Naive thymus-derived CD4-positive, alpha-beta T cell (primary cell): ENCODE results near the gene DNAJC11. TPM values are rescaled to one million over a fixed set of nuclear protein-coding genes. Genes with fewer than 3 reads are reported as not detected.
A peak's percentile ranks its signal among the peaks of the same experiment; 100 is the strongest.

Source experiments
- ATAC-seq: fragments of 150-1000 bp; cut with Tn5 transposase; 2 replicates; pipeline ENCODE4 v1.10.0; 2021; ENCODE audit warnings: mild to moderate bottlenecking, moderate library complexity
- CTCF ChIA-PET: fragments of 350-600 bp; sonication (Branson Sonifier 250); formaldehyde crosslinking; loops from one replicate; lab custom pipeline; 2021; ENCODE audit warnings: antibody characterized with exemption; lab: Charles Lee
- POLR2A ChIA-PET: fragments of 350-600 bp; sonication (Branson Sonifier 250); formaldehyde crosslinking; loops from one replicate; lab custom pipeline; 2021; ENCODE audit warnings: antibody characterized with exemption, inconsistent platforms; lab: Charles Lee
- DNase-seq, 9 donors: peaks; one replicate each; pipeline versions ENCODE4 v3.0.0 to v3.0.0-alpha.2; 2020 to 2022; ENCODE audit warnings: mixed read lengths in 1 of 9
- H3K27ac ChIP-seq: one replicate; pipeline ENCODE4 v1.7.0; 2013; ENCODE audit warnings: mild to moderate bottlenecking, low read depth, low read length, moderate library complexity
- H3K27me3 ChIP-seq, 2 donors: one replicate each; pipeline ENCODE4 v1.7.0; 2013; ENCODE audit warnings: low read length in 2 of 2, mild to moderate bottlenecking in 2 of 2, moderate library complexity in 2 of 2; ENCODE audit not compliant: control insufficient read depth in 2 of 2, insufficient read depth in 2 of 2
- H3K36me3 ChIP-seq, 3 experiments: 1 replicate in 2 of 3; 2 replicates in 1 of 3; pipeline ENCODE4 v1.7.0; 2013; ENCODE audit warnings: low read length in 3 of 3, mild to moderate bottlenecking in 3 of 3, moderate library complexity in 1 of 3; ENCODE audit not compliant: insufficient read depth in 3 of 3, control insufficient read depth in 2 of 3
- H3K4me1 ChIP-seq, 2 donors: one replicate each; pipeline ENCODE4 v1.7.0; 2013; ENCODE audit warnings: low read length in 2 of 2, mild to moderate bottlenecking in 2 of 2, moderate library complexity in 1 of 2; ENCODE audit not compliant: control insufficient read depth in 2 of 2, insufficient read depth in 2 of 2
- H3K4me3 ChIP-seq: 2 replicates; pipeline ENCODE4 v1.7.0; 2013; ENCODE audit warnings: mild to moderate bottlenecking, low read length
- H3K9me3 ChIP-seq, 3 experiments: 1 replicate in 2 of 3; 2 replicates in 1 of 3; pipeline ENCODE4 v1.7.0; 2013; ENCODE audit warnings: low read length in 3 of 3; ENCODE audit not compliant: control insufficient read depth in 2 of 3
- H3K27ac Mint-ChIP-seq, 9 donors: one replicate each; pipeline ENCODE4 v1.8.0; 2020 to 2022; ENCODE audit warnings: mixed read lengths in 9 of 9, mild to moderate bottlenecking in 8 of 9, moderate library complexity in 5 of 9, inconsistent platforms in 2 of 9
- H3K27me3 Mint-ChIP-seq, 5 donors: one replicate each; pipeline ENCODE4 v1.8.0; 2021 to 2022; ENCODE audit warnings: mixed read lengths in 5 of 5, mild to moderate bottlenecking in 1 of 5
- H3K36me3 Mint-ChIP-seq, 5 donors: one replicate each; pipeline ENCODE4 v1.8.0; 2020 to 2022; ENCODE audit warnings: mixed read lengths in 5 of 5, mild to moderate bottlenecking in 3 of 5, inconsistent platforms in 1 of 5
- H3K4me1 Mint-ChIP-seq, 7 donors: one replicate each; pipeline ENCODE4 v1.8.0; 2020 to 2022; ENCODE audit warnings: mixed read lengths in 7 of 7, mild to moderate bottlenecking in 3 of 7, inconsistent platforms in 1 of 7
- H3K4me3 Mint-ChIP-seq, 10 donors: one replicate each; pipeline ENCODE4 v1.8.0; 2020 to 2022; ENCODE audit warnings: mild to moderate bottlenecking in 10 of 10, mixed read lengths in 10 of 10, moderate library complexity in 6 of 10, inconsistent platforms in 2 of 10
- H3K9me3 Mint-ChIP-seq, 11 donors: one replicate each; pipeline ENCODE4 v1.8.0; 2020 to 2022; ENCODE audit warnings: mixed read lengths in 11 of 11, mild to moderate bottlenecking in 4 of 11, inconsistent platforms in 1 of 11, moderate library complexity in 1 of 11
- intact Hi-C, 2 donors: fragments of 100-400 bp; cut with micrococcal nuclease; formaldehyde crosslinking; loops; one replicate each; pipeline ENCODE4 v1.15.1; 2023
- polyA plus RNA-seq, 2 donors: library from polyadenylated mRNA; unstranded; fragments of 300-500 nt; fragmentation: Illumina TruSeq; gene quantifications; one replicate each; pipeline ENCODE4 v1.2.3, GENCODE V29; 2021
- total RNA-seq, 6 experiments: library from RNA in 5 of 6; stranded (reverse) in 5 of 6; gene quantifications; 1 replicate in 5 of 6; 2 replicates in 1 of 6; pipeline ENCODE4 v1.2.3 and lab custom pipeline; 2021 to 2026

Gene DNAJC11
- total and polyA plus RNA-seq, 7 experiments from 2014 or later, result 19.2 to 49.7 (median 42.9) TPM

DNA sequence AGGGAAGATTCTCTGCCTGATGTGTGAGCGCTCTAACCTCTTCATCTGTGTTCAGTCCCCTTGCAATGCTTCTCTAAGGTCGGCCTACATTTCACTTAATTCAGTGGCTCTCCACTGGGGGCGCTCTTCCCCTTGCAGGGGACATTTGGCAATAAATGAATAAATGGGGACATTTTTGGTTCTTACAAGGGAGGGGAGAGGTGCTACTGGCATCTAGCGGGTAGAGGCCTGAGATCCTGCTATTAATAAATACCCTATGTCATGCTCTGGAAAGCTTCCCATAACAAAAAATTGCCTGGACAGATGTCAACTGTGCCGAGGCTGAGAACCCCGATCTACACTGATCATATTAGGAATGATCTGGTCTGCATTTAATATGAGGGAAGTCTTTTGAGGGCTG is 25.9 kb upstream of the DNAJC11 start:
- ChIA-PET POLR2A (no interaction called here), CTCF (no interaction called here)
- no peak overlapping the region for H3K4me3 ChIP-seq
- intact Hi-C loops, result loop anchor here in 1 of 2 donors (1.0 to 10.0 kb wide), 2 partner anchors 163 to 917 kb away; no protein-coding TSS in a partner anchor
- no peaks in the 10 kb centered on the region for H3K4me1 ChIP-seq
- no peak overlapping the region for H3K4me3 Mint-ChIP-seq
- H3K36me3 Mint-ChIP-seq, result no peaks in the 10 kb centered on the region
- no peak overlapping the region for H3K27ac ChIP-seq
- no peaks in the 10 kb centered on the region for H3K36me3 ChIP-seq
- H3K27me3 Mint-ChIP-seq, result peaks cover 6 to 10% (median 6%) of the 10 kb centered on the region in 5 donors
- no peaks in the 10 kb centered on the region for H3K4me1 Mint-ChIP-seq
- no peaks in the 10 kb centered on the region for H3K27me3 ChIP-seq
- peak overlapping the region in 1 of 9 donors; percentile 25 for H3K27ac Mint-ChIP-seq
- no peaks in the 10 kb centered on the region for H3K9me3 ChIP-seq
- peak in 7 of 9 donors; percentile 36 to 60 (median 51) for DNase-seq
- no peaks in the 10 kb centered on the region for H3K9me3 Mint-ChIP-seq
- ATAC-seq, result peak; percentile 74

DNA sequence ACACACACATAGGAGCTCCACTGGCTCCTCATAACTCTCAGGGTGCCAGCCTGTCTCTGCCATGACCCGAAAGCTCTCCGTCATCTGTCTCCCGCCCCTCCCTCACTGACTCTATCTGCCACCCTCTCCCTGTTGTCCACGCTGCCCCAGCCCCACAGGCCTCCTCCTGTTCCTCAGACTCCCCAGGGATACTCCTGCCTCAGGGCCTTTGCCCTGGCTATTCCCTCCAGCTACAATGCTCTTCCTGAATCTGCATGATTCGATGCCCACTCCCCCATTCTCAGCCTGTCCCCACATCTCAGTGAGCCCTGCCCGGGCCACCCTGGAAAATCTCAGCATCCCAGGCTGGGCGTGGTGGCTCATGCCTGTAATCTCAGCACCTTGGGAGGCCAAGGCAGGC is 24.6 kb upstream of the DNAJC11 start:
- intact Hi-C loops, result loop anchor here in 1 of 2 donors (10.0 kb wide), 1 partner anchor 919 kb away; no protein-coding TSS in a partner anchor
- no peaks in the 10 kb centered on the region for H3K9me3 ChIP-seq
- H3K36me3 ChIP-seq, result no peaks in the 10 kb centered on the region
- Mint-ChIP-seq H3K36me3 (no peaks in the 10 kb centered on the region), H3K27ac (no peak overlapping the region), H3K9me3 (no peaks in the 10 kb centered on the region), H3K27me3 (peaks cover 4 to 10% (median 6%) of the 10 kb centered on the region in 5 donors), H3K4me1 (no peaks in the 10 kb centered on the region), H3K4me3 (no peak overlapping the region)
- no peaks in the 10 kb centered on the region for H3K27me3 ChIP-seq
- no peak for ATAC-seq
- H3K4me1 ChIP-seq, result no peaks in the 10 kb centered on the region
- no peak overlapping the region for H3K27ac ChIP-seq
- DNase-seq, result no peak
- POLR2A ChIA-PET, result no interaction called here
- CTCF ChIA-PET, result no interaction called here
- H3K4me3 ChIP-seq, result no peak overlapping the region

DNA sequence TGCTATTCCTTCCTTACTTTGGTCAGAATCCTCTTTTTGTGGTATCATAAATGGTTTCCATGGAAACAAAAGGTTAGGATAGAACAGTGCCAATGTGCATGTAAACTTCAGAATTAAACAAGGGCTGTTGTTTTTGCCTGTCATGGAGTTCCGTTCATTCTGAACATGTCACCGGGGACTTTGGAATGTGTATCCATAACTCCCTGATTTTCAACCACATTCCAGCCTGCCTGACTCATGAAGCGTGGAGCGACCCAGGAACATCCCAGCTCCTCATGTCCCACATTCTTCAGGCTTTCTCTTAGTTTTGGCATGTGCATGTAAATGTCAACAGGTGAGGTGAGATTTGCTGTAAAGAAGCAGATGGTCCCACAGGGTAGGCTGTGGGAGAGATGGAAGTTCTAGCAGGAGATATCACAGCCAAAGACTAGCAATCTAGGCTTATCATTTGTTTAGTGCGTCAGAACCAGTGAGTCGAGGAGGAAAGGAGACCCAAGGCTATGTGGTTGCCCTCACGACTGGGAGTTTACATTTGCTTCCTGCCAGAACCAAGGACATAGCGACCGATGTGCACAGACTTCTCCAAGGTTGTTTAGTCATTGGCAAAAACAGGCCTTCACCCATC is 23.0 kb upstream of the DNAJC11 start:
- no peaks in the 10 kb centered on the region for H3K36me3 ChIP-seq
- Mint-ChIP-seq H3K36me3 (no peaks in the 10 kb centered on the region), H3K4me3 (no peak overlapping the region), H3K9me3 (no peaks in the 10 kb centered on the region), H3K27ac (no peak overlapping the region), H3K4me1 (no peaks in the 10 kb centered on the region), H3K27me3 (peaks cover 0 to 6% (median 6%) of the 10 kb centered on the region in 5 donors)
- no peak overlapping the region for H3K4me3 ChIP-seq
- no peaks in the 10 kb centered on the region for H3K4me1 ChIP-seq
- no peak overlapping the region for H3K27ac ChIP-seq
- no peaks in the 10 kb centered on the region for H3K27me3 ChIP-seq
- intact Hi-C loops, result loop anchor here in 1 of 2 donors (10.0 kb wide), 1 partner anchor 920 kb away; no protein-coding TSS in a partner anchor
- H3K9me3 ChIP-seq, result no peaks in the 10 kb centered on the region
- no peak for ATAC-seq
- ChIA-PET CTCF (no interaction called here), POLR2A (no interaction called here)
- no peak for DNase-seq

DNA sequence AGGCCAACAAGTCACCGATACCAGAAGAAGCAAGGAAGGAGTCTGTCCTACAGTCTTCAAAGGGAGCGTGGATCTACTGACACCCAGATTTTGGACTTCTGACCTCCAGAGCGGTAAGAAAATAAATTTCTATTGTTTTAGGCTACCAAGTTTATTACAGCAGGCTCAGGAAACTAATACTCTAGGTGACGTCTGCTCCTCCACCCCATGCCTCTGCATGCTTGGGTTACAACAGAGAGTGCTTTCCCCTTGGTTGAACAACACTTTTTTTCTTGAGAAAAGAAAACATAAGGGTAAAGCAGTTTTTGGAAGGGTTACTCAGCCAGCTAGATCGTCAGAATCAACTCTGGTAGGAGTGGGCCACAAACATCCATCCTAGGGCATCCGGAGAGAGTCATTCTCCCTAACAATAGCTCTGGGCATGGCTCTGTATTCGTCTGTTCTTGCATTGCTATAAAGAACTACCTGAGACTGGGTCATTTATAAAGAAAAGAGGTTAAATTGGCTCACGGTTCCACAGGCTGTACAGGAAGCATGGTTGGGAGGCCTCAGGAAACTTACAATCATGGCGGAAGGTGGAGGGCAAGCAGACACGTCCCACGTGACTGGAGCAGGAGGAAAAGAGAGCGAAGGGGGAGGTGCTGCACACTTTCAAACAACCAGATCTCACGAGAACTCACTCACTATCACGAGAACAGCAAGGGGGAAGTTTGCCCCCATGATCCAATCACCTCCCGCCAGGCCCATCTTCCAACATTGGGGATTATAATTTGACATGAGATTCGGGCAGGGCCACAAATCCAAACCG is 22.2 kb upstream of the DNAJC11 start:
- Mint-ChIP-seq H3K27me3 (peaks cover 0 to 11% (median 6%) of the 10 kb centered on the region in 5 donors), H3K4me1 (no peaks in the 10 kb centered on the region), H3K27ac (no peak overlapping the region), H3K36me3 (no peaks in the 10 kb centered on the region), H3K9me3 (no peaks in the 10 kb centered on the region), H3K4me3 (no peak overlapping the region)
- no peaks in the 10 kb centered on the region for H3K27me3 ChIP-seq
- H3K27ac ChIP-seq, result no peak overlapping the region
- H3K36me3 ChIP-seq, result no peaks in the 10 kb centered on the region
- POLR2A ChIA-PET, result no interaction called here
- ATAC-seq (no peak), DNase-seq (no peak)
- no peaks in the 10 kb centered on the region for H3K9me3 ChIP-seq
- CTCF ChIA-PET, result no interaction called here
- no peaks in the 10 kb centered on the region for H3K4me1 ChIP-seq
- no peak overlapping the region for H3K4me3 ChIP-seq
- intact Hi-C loops, result loop anchor here in 1 of 2 donors (10.0 kb wide), 1 partner anchor 921 kb away; no protein-coding TSS in a partner anchor

DNA sequence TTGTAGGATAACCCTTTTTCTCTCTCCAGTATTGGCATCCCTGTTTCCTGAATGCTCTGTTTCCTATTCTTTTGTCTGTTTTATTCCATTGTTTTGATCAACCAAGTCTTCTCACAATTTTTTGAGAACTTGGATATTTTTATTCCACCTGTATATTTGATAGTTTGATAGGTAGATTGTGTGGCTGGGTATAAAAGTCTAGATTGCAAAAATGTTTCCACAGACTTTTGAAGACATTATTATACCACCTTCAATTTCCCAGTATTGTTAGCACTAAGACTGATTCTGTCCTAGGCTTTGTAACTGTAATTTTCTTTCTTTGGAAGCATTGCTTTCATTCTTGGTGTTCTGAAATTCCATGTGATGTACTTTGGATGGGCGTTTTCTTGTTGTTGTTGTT is 9.6 kb upstream of the DNAJC11 start:
- Histone ChIP-seq H3K4me3 (no peak overlapping the region), H3K4me1 (no peaks in the 10 kb centered on the region), H3K9me3 (peaks cover 0 to 7% (median 0%) of the 10 kb centered on the region in 3 experiments), H3K36me3 (no peaks in the 10 kb centered on the region), H3K27ac (no peak overlapping the region), H3K27me3 (no peaks in the 10 kb centered on the region)
- ChIA-PET CTCF (no interaction called here), POLR2A (no interaction called here)
- Mint-ChIP-seq H3K4me1 (no peaks in the 10 kb centered on the region), H3K36me3 (peaks cover 0 to 4% (median 0%) of the 10 kb centered on the region in 5 donors), H3K27ac (peak overlapping the region in 1 of 9 donors; percentile 32), H3K27me3 (peaks cover 0 to 31% (median 5%) of the 10 kb centered on the region in 5 donors), H3K4me3 (no peak overlapping the region), H3K9me3 (peaks cover 0 to 18% (median 11%) of the 10 kb centered on the region in 11 donors)
- ATAC-seq (no peak), DNase-seq (no peak)
- intact Hi-C loops, result no loop called here

DNA sequence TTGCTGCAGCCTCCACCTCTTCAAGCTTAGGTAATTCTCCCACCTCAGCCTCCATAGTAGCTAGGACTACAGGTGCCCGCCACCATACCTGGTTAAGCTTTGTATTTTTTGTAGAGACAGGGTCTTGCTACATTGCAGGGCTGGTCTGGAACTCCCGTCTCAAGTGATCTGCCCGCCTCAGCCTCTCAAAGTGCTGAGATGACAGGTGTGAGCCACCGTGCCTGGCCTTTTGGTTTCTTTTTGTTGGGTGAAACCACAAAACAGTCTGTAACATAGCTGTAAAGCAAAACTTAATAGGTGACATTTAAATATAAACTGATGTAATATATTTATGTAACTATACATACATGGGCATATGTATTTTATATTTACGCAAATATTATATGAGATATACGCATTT is 3.1 kb upstream of the DNAJC11 start:
- CTCF ChIA-PET, result no interaction called here

More for the DNA sequence above, 3.1 kb upstream of the DNAJC11 start:
- H3K36me3 Mint-ChIP-seq, result no peaks in the 10 kb centered on the region
- Histone ChIP-seq H3K36me3 (no peaks in the 10 kb centered on the region), H3K27me3 (no peaks in the 10 kb centered on the region), H3K4me3 (no peak overlapping the region), H3K27ac (no peak overlapping the region), H3K4me1 (peaks cover 8 to 9% of the 10 kb centered on the region in 2 donors), H3K9me3 (no peaks in the 10 kb centered on the region)
- H3K9me3 Mint-ChIP-seq, result peaks cover 0 to 5% (median 0%) of the 10 kb centered on the region in 11 donors
- ATAC-seq, result no peak
- peaks cover 0 to 25% (median 23%) of the 10 kb centered on the region in 7 donors for H3K4me1 Mint-ChIP-seq
- DNase-seq, result no peak
- intact Hi-C loops, result loop anchor here in 1 of 2 donors (5.0 kb wide), 1 partner anchor 77 kb away; no protein-coding TSS in a partner anchor
- H3K27ac Mint-ChIP-seq, result peak overlapping the region in 1 of 9 donors; percentile 58
- POLR2A ChIA-PET, result interaction anchor here (0.6 kb wide), 1 partner anchor 31 kb away, joined by 4 read pairs; no protein-coding TSS in a partner anchor
- H3K27me3 Mint-ChIP-seq, result peaks cover 0 to 17% (median 2%) of the 10 kb centered on the region in 5 donors
- H3K4me3 Mint-ChIP-seq, result peak overlapping the region in 1 of 10 donors; percentile 29
